Regular cardiac myocyte (primary cell): ENCODE measurements around the gene SERBP1. TPM values are rescaled to one million over a fixed set of nuclear protein-coding genes. Genes with fewer than 3 reads are reported as not detected.

Experiments used
- total RNA-seq: library from RNA; depleted of rRNA; stranded (reverse); fragments of >200 nt; gene quantifications from 2 replicates; pipeline ENCODE4 v1.2.3, GENCODE V29; 2014

SERBP1 gene
- 143 and 439 TPM in 2 replicates for total RNA-seq

GRCh38 chr1:67430358-67431155, at the start of gene SERBP1:
SERBP1 (minus strand) TSS chr1:67430402; CDS start chr1:67430300, 102 bp downstream.

Other genes starting within 250 kb of the SERBP1 start
- not detected in 2 replicates for gene IL12RB2, start 122.5 kb downstream of the SERBP1 start, total RNA-seq